MM.1S (cell line): ENCODE data around the gene CDKN2AIP.

Experiments
- DNase-seq: peaks from one replicate; pipeline ENCODE4 v3.0.0-alpha.2; 2015
- H2AFZ ChIP-seq: fragments of 300-600 bp; sonication (generic); 2 replicates; pipeline ENCODE4 v1.6.0; 2016; ENCODE audit warnings: antibody characterized with exemption, low read length
- H3F3A ChIP-seq: fragments of 300-600 bp; sonication (generic); 2 replicates; pipeline ENCODE4 v1.6.1; 2016; ENCODE audit warnings: mild to moderate bottlenecking, antibody characterized with exemption, low read length, moderate library complexity, mixed read lengths; ENCODE audit not compliant: insufficient read depth
- H3K27ac ChIP-seq: fragments of 300-600 bp; sonication (generic); 2 replicates; pipeline ENCODE4 v1.5.1; 2016; ENCODE audit warnings: mild to moderate bottlenecking, low read length
- H3K27me3 ChIP-seq: fragments of 300-600 bp; sonication (generic); replicated peaks from 2 replicates; pipeline ENCODE4 v1.6.0; 2016; ENCODE audit warnings: low read length; ENCODE audit not compliant: insufficient read depth
- H3K36me3 ChIP-seq: fragments of 300-600 bp; sonication (generic); replicated peaks from 2 replicates; pipeline ENCODE4 v1.6.1; 2016; ENCODE audit warnings: mild to moderate bottlenecking, low read length, mixed read lengths; ENCODE audit not compliant: insufficient read depth
- H3K4me1 ChIP-seq: fragments of 300-600 bp; sonication (generic); 2 replicates; pipeline ENCODE4 v1.6.1; 2016; ENCODE audit warnings: low read length, mixed read lengths
- H3K4me2 ChIP-seq: fragments of 300-600 bp; sonication (generic); 2 replicates; pipeline ENCODE4 v1.6.0; 2016; ENCODE audit warnings: low read depth, low read length
- H3K4me3 ChIP-seq: fragments of 300-600 bp; sonication (generic); 2 replicates; pipeline ENCODE4 v1.5.1; 2016; ENCODE audit warnings: low read length, mixed read lengths
- H3K79me2 ChIP-seq: fragments of 300-600 bp; sonication (generic); 2 replicates; pipeline ENCODE4 v1.6.1; 2016; ENCODE audit warnings: mixed run types, low read length, mixed read lengths
- H3K9ac ChIP-seq: fragments of 300-600 bp; sonication (generic); 2 replicates; pipeline ENCODE4 v1.6.1; 2016; ENCODE audit warnings: low read length, mixed read lengths
- H3K9me2 ChIP-seq: fragments of 300-600 bp; sonication (generic); replicated peaks from 2 replicates; pipeline ENCODE4 v1.6.1; 2016; ENCODE audit warnings: mild to moderate bottlenecking, low read length, mixed read lengths; ENCODE audit not compliant: insufficient read depth
- H3K9me3 ChIP-seq: fragments of 300-600 bp; sonication (generic); replicated peaks from 2 replicates; pipeline ENCODE4 v1.6.1; 2016; ENCODE audit warnings: mild to moderate bottlenecking, low read length, mixed read lengths; ENCODE audit not compliant: insufficient read depth
- H4K20me1 ChIP-seq: fragments of 300-600 bp; sonication (generic); 2 replicates; pipeline ENCODE4 v1.6.1; 2016; ENCODE audit warnings: mild to moderate bottlenecking, low read length, moderate library complexity, mixed read lengths; ENCODE audit not compliant: insufficient read depth
- CTCF ChIP-seq: fragments of 300-600 bp; sonication (generic); IDR thresholded peaks from 2 replicates; pipeline ENCODE4 v1.5.1; 2016; ENCODE audit warnings: antibody characterized with exemption, low read length, mixed read lengths
- EZH2 ChIP-seq: fragments of 300-600 bp; sonication (generic); optimal IDR thresholded peaks from 2 replicates; pipeline ENCODE3; 2017; ENCODE audit warnings: low read depth, mild to moderate bottlenecking, antibody characterized with exemption, low read length, mixed read lengths
- EZH2phosphoT487 ChIP-seq: fragments of 300-600 bp; sonication (generic); IDR thresholded peaks from 2 replicates; pipeline ENCODE4 v1.6.1; 2018; ENCODE audit warnings: antibody characterized with exemption, low read length

Gene CDKN2AIP

GRCh38 chr4:183403486-183403885 is 41.0 kb upstream of the CDKN2AIP start:
- no peak overlapping the region for H2AFZ ChIP-seq
- H3K9ac ChIP-seq = no peak overlapping the region

GRCh38 chr4:183403961-183404360 is 40.5 kb upstream of the CDKN2AIP start:
- H3K4me1 ChIP-seq = no peaks in the 10 kb centered on the region
- TF ChIP-seq EZH2 = no peak
- no peak for TF ChIP-seq EZH2phosphoT487
- no peak for TF ChIP-seq CTCF
- no peaks in the 10 kb centered on the region for H3K9me2 ChIP-seq
- no peaks in the 10 kb centered on the region for H3K36me3 ChIP-seq
- no peak overlapping the region for H3K27ac ChIP-seq
- H3K4me2 ChIP-seq = no peak overlapping the region
- no peaks in the 10 kb centered on the region for H3K27me3 ChIP-seq
- H4K20me1 ChIP-seq = no peaks in the 10 kb centered on the region
- no peaks in the 10 kb centered on the region for H3K9me3 ChIP-seq
- H3K9ac ChIP-seq = no peak overlapping the region
- no peak overlapping the region for H2AFZ ChIP-seq
- no peak for DNase-seq
- no peak overlapping the region for H3K4me3 ChIP-seq
- H3K79me2 ChIP-seq = no peaks in the 10 kb centered on the region
- 0 out of 2 replicates have a peak, but pooled peaks cover 3% of the 10 kb centered on the region for H3F3A ChIP-seq

More at GRCh38 chr4:183403486-183403885, 41.0 kb upstream of the CDKN2AIP start:
- Histone ChIP-seq H3K4me3 (no peak overlapping the region), H3F3A (0 out of 2 replicates have a peak, but pooled peaks cover 3% of the 10 kb centered on the region), H3K79me2 (no peaks in the 10 kb centered on the region), H3K36me3 (no peaks in the 10 kb centered on the region), H3K27me3 (no peaks in the 10 kb centered on the region), H3K4me1 (no peaks in the 10 kb centered on the region), H3K9me3 (no peaks in the 10 kb centered on the region), H4K20me1 (no peaks in the 10 kb centered on the region), H3K27ac (no peak overlapping the region), H3K4me2 (no peak overlapping the region), H3K9me2 (no peaks in the 10 kb centered on the region)
- TF ChIP-seq EZH2 = no peak
- no peak for TF ChIP-seq CTCF
- no peak for TF ChIP-seq EZH2phosphoT487
- DNase-seq = no peak

- no peaks in the 10 kb centered on the region for H3K9me2 ChIP-seq
- no peaks in the 10 kb centered on the region for H3K9me3 ChIP-seq
- no peak for DNase-seq
- no peaks in the 10 kb centered on the region for H3K79me2 ChIP-seq
- H3K4me3 ChIP-seq = no peak overlapping the region
- H3K27ac ChIP-seq = no peak overlapping the region
- no peaks in the 10 kb centered on the region for H4K20me1 ChIP-seq
- no peaks in the 10 kb centered on the region for H3K36me3 ChIP-seq
- TF ChIP-seq CTCF = no peak
- H3K4me2 ChIP-seq = no peak overlapping the region
- no peak overlapping the region for H3K9ac ChIP-seq
- H3K27me3 ChIP-seq = no peaks in the 10 kb centered on the region
- H3F3A ChIP-seq = 0 out of 2 replicates have a peak, but pooled peaks cover 3% of the 10 kb centered on the region
- H2AFZ ChIP-seq = no peak overlapping the region
- H3K4me1 ChIP-seq = no peaks in the 10 kb centered on the region
These were observed 39.1 kb upstream of the CDKN2AIP start for GRCh38 chr4:183405303-183405702.
